Naive B cell (primary cell): Measurements from ENCODE around the gene OVOL2. TPM values are rescaled to one million over a fixed set of nuclear protein-coding genes. Genes with fewer than 3 reads are reported as not detected.

Experiments
- ATAC-seq, 2 donors: fragments of 150-1000 bp; cut with Tn5 transposase; 2 replicates each; pipeline ENCODE4 v1.10.0; 2021; ENCODE audit warnings: low read depth in 2 of 2, mild to moderate bottlenecking in 2 of 2, moderate library complexity in 2 of 2
- DNase-seq: peaks from one replicate; pipeline ENCODE4 v3.0.0; 2022
- H3K27ac Mint-ChIP-seq, 6 donors: one replicate each; pipeline ENCODE4 v1.8.0; 2020 to 2022; ENCODE audit warnings: mild to moderate bottlenecking in 6 of 6, mixed read lengths in 6 of 6, moderate library complexity in 5 of 6, inconsistent platforms in 2 of 6
- H3K27me3 Mint-ChIP-seq, 3 donors: one replicate each; pipeline ENCODE4 v1.8.0; 2021 to 2022; ENCODE audit warnings: mixed read lengths in 3 of 3, mild to moderate bottlenecking in 1 of 3
- H3K36me3 Mint-ChIP-seq, 2 donors: one replicate each; pipeline ENCODE4 v1.8.0; 2020 to 2022; ENCODE audit warnings: mixed read lengths in 2 of 2, inconsistent platforms in 1 of 2, mild to moderate bottlenecking in 1 of 2
- H3K4me1 Mint-ChIP-seq, 3 donors: one replicate each; pipeline ENCODE4 v1.8.0; 2020 to 2022; ENCODE audit warnings: mixed read lengths in 3 of 3, inconsistent platforms in 1 of 3, mild to moderate bottlenecking in 1 of 3, moderate library complexity in 1 of 3
- H3K4me3 Mint-ChIP-seq, 8 donors: one replicate each; pipeline ENCODE4 v1.8.0; 2020 to 2022; ENCODE audit warnings: mild to moderate bottlenecking in 8 of 8, mixed read lengths in 8 of 8, moderate library complexity in 8 of 8, inconsistent platforms in 2 of 8
- H3K9me3 Mint-ChIP-seq, 7 donors: one replicate each; pipeline ENCODE4 v1.8.0; 2020 to 2022; ENCODE audit warnings: mixed read lengths in 7 of 7, mild to moderate bottlenecking in 5 of 7, inconsistent platforms in 2 of 7, moderate library complexity in 1 of 7
- polyA plus RNA-seq, 6 donors: library from polyadenylated mRNA; unstranded; fragments of 300-500 nt; fragmentation: Illumina TruSeq; gene quantifications; one replicate each; pipeline ENCODE4 v1.2.3, GENCODE V29; 2021; ENCODE audit warnings: low read depth in 6 of 6

The OVOL2 gene
- polyA plus RNA-seq, 6 donors from 2014 or later: not detected

- H3K4me1 Mint-ChIP-seq: peaks cover 29 to 51% (median 45%) of the 10 kb centered on the region in 3 donors
- peaks cover 6 to 20% of the 10 kb centered on the region in 2 donors for H3K36me3 Mint-ChIP-seq
- peak overlapping the region in 2 of 6 donors; percentile 52 to 71 for H3K27ac Mint-ChIP-seq
- no peak for DNase-seq
- no peaks in the 10 kb centered on the region for H3K27me3 Mint-ChIP-seq
- no peaks in the 10 kb centered on the region for H3K9me3 Mint-ChIP-seq
- H3K4me3 Mint-ChIP-seq: peak overlapping the region in 1 of 8 donors; percentile 82
- ATAC-seq: no peak
These were observed 81.4 kb downstream of the OVOL2 start for GRCh38 chr20:17976305-17976704.

Other genes with a start within 250 kb of the OVOL2 start
- 100 to 1,000 TPM; 102 to 151 (median 122) TPM for gene SNX5, start 89.1 kb downstream of the OVOL2 start, polyA plus RNA-seq
- gene MGME1, start 88.9 kb downstream of the OVOL2 start, polyA plus RNA-seq: 10 to 100 TPM; 16.3 to 99.1 (median 43.2) TPM
- gene KAT14, start 79.9 kb upstream of the OVOL2 start, polyA plus RNA-seq: 10 to 100 TPM; 12.7 to 30.4 (median 18.3) TPM
- gene PET117, start 79.9 kb upstream of the OVOL2 start, polyA plus RNA-seq: 10 to 100 TPM; 22.4 to 58.3 (median 33.0) TPM
- 10 to 100 TPM in 1 of 6 donors, 1 to 10 TPM in 5; 4.1 to 15.2 (median 8.6) TPM for gene ZNF133, start 230.6 kb upstream of the OVOL2 start, polyA plus RNA-seq